Loucy (cell line): ENCODE measurements around the gene IFNAR2.

Experiments used
- H2AFZ ChIP-seq: fragments of 200-600 bp; sonication (generic); 2 replicates; pipeline ENCODE4 v1.6.0; 2016; ENCODE audit warnings: antibody characterized with exemption, mild to moderate bottlenecking, low read length, moderate library complexity
- H3F3A ChIP-seq: fragments of 200-600 bp; 2 replicates; pipeline ENCODE4 v1.6.0; 2016; ENCODE audit warnings: antibody characterized with exemption, low read depth, mild to moderate bottlenecking
- H3K27me3 ChIP-seq: fragments of 200-600 bp; sonication (generic); 2 replicates; pipeline ENCODE4 v1.6.1; 2014; ENCODE audit warnings: low read length, mild to moderate bottlenecking; ENCODE audit not compliant: insufficient read depth, poor library complexity, severe bottlenecking
- H3K36me3 ChIP-seq: fragments of 200-600 bp; sonication (generic); 2 replicates; pipeline ENCODE4 v1.6.1; 2016; ENCODE audit warnings: low read length; ENCODE audit not compliant: insufficient read depth
- H3K4me1 ChIP-seq: fragments of 200-600 bp; sonication (generic); 2 replicates; pipeline ENCODE4 v1.5.1; 2014; ENCODE audit warnings: low read length, mild to moderate bottlenecking; ENCODE audit not compliant: insufficient read depth, poor library complexity, severe bottlenecking
- H3K4me2 ChIP-seq: fragments of 200-600 bp; sonication (generic); 2 replicates; pipeline ENCODE4 v1.6.0; 2014; ENCODE audit warnings: antibody characterized with exemption, low read length, low read depth, mild to moderate bottlenecking; ENCODE audit not compliant: poor library complexity, severe bottlenecking
- H3K4me3 ChIP-seq: fragments of 200-600 bp; sonication (generic); 2 replicates; pipeline ENCODE4 v1.5.1; 2014; ENCODE audit warnings: low read length, mild to moderate bottlenecking, mixed read lengths; ENCODE audit not compliant: poor library complexity, severe bottlenecking
- H3K79me2 ChIP-seq: fragments of 200-600 bp; sonication (generic); 2 replicates; pipeline ENCODE4 v1.6.1; 2014; ENCODE audit warnings: low read length; ENCODE audit not compliant: insufficient read depth
- H3K9ac ChIP-seq: fragments of 200-600 bp; sonication (generic); 2 replicates; pipeline ENCODE4 v1.6.0; 2014; ENCODE audit warnings: mild to moderate bottlenecking, low read depth, low read length, moderate library complexity; ENCODE audit not compliant: poor library complexity, severe bottlenecking
- H3K9me2 ChIP-seq: fragments of 200-600 bp; sonication (generic); replicated peaks from 2 replicates; pipeline ENCODE4 v1.6.1; 2016; ENCODE audit warnings: low read depth, low read length, mixed read lengths
- H3K9me3 ChIP-seq: fragments of 200-600 bp; sonication (generic); 2 replicates; pipeline ENCODE4 v1.6.1; 2014; ENCODE audit warnings: mild to moderate bottlenecking, antibody characterized with exemption, low read length, low read depth; ENCODE audit not compliant: insufficient read depth
- H4K20me1 ChIP-seq: fragments of 200-600 bp; sonication (generic); 2 replicates; pipeline ENCODE4 v1.6.0; 2014; ENCODE audit warnings: antibody characterized with exemption, low read length, mild to moderate bottlenecking; ENCODE audit not compliant: insufficient read depth, poor library complexity, severe bottlenecking
- EZH2phosphoT487 ChIP-seq: fragments of 200-600 bp; IDR thresholded peaks from 2 replicates; pipeline ENCODE4 v1.6.1; 2018; ENCODE audit warnings: antibody characterized with exemption, mild to moderate bottlenecking, moderate library complexity, borderline replicate concordance
- TF ChIP-seq, protein P1 (sequence below): fragments of 200-600 bp; sonication (generic); conservative IDR thresholded peaks from 2 replicates; pipeline ENCODE4 v1.5.1; 2014; ENCODE audit warnings: mild to moderate bottlenecking, antibody characterized with exemption, low read length

The IFNAR2 gene

DNA sequence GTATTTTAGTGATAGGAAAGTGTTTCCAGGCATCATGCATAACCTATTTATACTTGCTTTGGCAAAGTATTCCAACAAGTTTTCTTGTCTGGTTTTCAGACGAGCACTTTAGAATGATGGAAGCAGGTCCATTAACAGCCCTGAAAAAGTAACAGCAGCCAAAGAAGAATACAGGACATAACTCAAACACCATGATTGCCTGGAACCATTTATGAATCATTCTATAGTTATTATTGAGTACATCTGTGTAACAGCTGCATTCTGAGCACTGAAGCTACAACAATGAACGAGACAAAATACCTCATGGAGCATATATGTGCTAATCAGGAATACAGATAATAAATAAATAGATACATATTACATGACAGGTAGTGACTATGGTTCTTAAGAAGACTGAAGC, 49.0 kb downstream of the IFNAR2 start:
- peaks cover 12% of the 10 kb centered on the region; the same call in 1 of the 2 replicates for H3K36me3 ChIP-seq
- H4K20me1 ChIP-seq = no peaks in the 10 kb centered on the region
- no peaks in the 10 kb centered on the region for H3K9me2 ChIP-seq
- H3K4me1 ChIP-seq = no peaks in the 10 kb centered on the region
- no peaks in the 10 kb centered on the region for H3K79me2 ChIP-seq
- H3F3A ChIP-seq = no peaks in the 10 kb centered on the region
- H3K9ac ChIP-seq = no peak overlapping the region
- H3K9me3 ChIP-seq = no peaks in the 10 kb centered on the region; the same call in 1 of the 2 replicates
- H3K4me3 ChIP-seq = no peak overlapping the region
- no peaks in the 10 kb centered on the region for H3K27me3 ChIP-seq
- H3K4me2 ChIP-seq = no peak overlapping the region
- TF ChIP-seq EZH2phosphoT487 = no peak
- TF ChIP-seq, protein P1, sequence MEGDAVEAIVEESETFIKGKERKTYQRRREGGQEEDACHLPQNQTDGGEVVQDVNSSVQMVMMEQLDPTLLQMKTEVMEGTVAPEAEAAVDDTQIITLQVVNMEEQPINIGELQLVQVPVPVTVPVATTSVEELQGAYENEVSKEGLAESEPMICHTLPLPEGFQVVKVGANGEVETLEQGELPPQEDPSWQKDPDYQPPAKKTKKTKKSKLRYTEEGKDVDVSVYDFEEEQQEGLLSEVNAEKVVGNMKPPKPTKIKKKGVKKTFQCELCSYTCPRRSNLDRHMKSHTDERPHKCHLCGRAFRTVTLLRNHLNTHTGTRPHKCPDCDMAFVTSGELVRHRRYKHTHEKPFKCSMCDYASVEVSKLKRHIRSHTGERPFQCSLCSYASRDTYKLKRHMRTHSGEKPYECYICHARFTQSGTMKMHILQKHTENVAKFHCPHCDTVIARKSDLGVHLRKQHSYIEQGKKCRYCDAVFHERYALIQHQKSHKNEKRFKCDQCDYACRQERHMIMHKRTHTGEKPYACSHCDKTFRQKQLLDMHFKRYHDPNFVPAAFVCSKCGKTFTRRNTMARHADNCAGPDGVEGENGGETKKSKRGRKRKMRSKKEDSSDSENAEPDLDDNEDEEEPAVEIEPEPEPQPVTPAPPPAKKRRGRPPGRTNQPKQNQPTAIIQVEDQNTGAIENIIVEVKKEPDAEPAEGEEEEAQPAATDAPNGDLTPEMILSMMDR = no peak
- no peak overlapping the region for H2AFZ ChIP-seq

DNA sequence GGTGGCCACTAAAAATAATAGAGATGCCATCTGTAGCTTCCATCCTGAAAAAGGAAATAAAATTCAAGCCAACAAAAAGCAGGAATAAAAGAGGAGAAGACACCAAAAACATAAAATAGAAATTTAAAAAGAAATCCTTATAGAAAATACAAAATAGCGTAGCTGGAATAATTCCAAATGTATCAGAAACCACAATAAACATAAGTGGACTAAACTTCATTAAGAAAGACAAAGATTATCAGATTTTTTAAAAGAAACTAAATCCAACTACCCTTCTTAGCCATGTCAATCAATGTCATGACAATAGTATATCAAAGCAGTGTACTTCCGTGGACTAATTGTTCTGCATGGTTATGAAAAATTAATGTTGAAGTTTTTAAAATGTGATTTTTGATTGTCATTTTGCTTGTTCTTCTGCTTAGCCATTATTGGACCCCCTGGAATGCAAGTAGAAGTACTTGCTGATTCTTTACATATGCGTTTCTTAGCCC, 49.6 kb downstream of the IFNAR2 start:
- no peaks in the 10 kb centered on the region; the same call in 1 of the 2 replicates for H3K9me3 ChIP-seq
- H4K20me1 ChIP-seq = no peaks in the 10 kb centered on the region
- no peak overlapping the region for H3K9ac ChIP-seq
- no peaks in the 10 kb centered on the region for H3F3A ChIP-seq
- H2AFZ ChIP-seq = no peak overlapping the region
- H3K36me3 ChIP-seq = peaks cover 13% of the 10 kb centered on the region; the same call in 1 of the 2 replicates
- no peaks in the 10 kb centered on the region for H3K9me2 ChIP-seq
- H3K4me2 ChIP-seq = no peak overlapping the region
- no peak overlapping the region for H3K4me3 ChIP-seq
- no peaks in the 10 kb centered on the region for H3K4me1 ChIP-seq
- H3K27me3 ChIP-seq = no peaks in the 10 kb centered on the region
- no peaks in the 10 kb centered on the region for H3K79me2 ChIP-seq
- TF ChIP-seq, protein P1 = no peak
- TF ChIP-seq EZH2phosphoT487 = no peak
